Measurements from ENCODE around the gene CCL15.

CCL15 gene

GRCh38 chr17:36027761-36028160 is 26.4 kb upstream of the CCL15 start:
- no peak for TF ChIP-seq ZNF148 (tag by site-specific recombination; IDR thresholded peaks at IDR 0.05; ENCODE audit: borderline replicate concordance)
- no peak for TF ChIP-seq ZNF426 (tag by site-specific recombination; IDR thresholded peaks at IDR 0.05)
- TF ChIP-seq ZNF658 (tag by site-specific recombination; IDR thresholded peaks at IDR 0.05): no peak
- TF ChIP-seq ZNF707 (tag by site-specific recombination; IDR thresholded peaks at IDR 0.05): no peak
- TF ChIP-seq ZNF362 (tag by site-specific recombination; IDR thresholded peaks at IDR 0.05): no peak
- TF ChIP-seq KLF10 (tag by site-specific recombination; IDR thresholded peaks at IDR 0.05): no peak
- TF ChIP-seq ZNF133 (tag by site-specific recombination; IDR thresholded peaks at IDR 0.05): no peak
- TF ChIP-seq ZFHX2 (tag by site-specific recombination; conservative IDR thresholded peaks at IDR 0.05): no peak
- no peak for TF ChIP-seq ZNF776 (tag by site-specific recombination; IDR thresholded peaks at IDR 0.05; ENCODE audit: borderline replicate concordance)
- Histone ChIP-seq H3K4me1 (ENCODE audit: control insufficient read depth, insufficient read depth, low read length) (no peaks in the 10 kb centered on the region), H3K27ac (ENCODE audit: extremely low read depth, low read depth, low read length) (no peak overlapping the region), H3K36me3 (ENCODE audit: control insufficient read depth in 2 of 2, insufficient read depth in 1 of 2, low read length in 2 of 2) (no peaks in the 10 kb centered on the region), H3K4me3 (ENCODE audit: low read depth, low read length) (no peak overlapping the region), H3K9me3 (ENCODE audit: control insufficient read depth, insufficient read depth, low read depth, low read length) (no peaks in the 10 kb centered on the region)
- ChIA-PET POLR2A (no interaction called here), CTCF (interaction anchor here (2.0 kb wide), 1 partner anchor 121 kb away, joined by 12 read pairs; no protein-coding TSS in a partner anchor)

- no peaks in the 10 kb centered on the region for H3K4me1 ChIP-seq (ENCODE audit: control insufficient read depth, insufficient read depth, low read length)
- TF ChIP-seq ZNF677 (tag by site-specific recombination; IDR thresholded peaks at IDR 0.05) (no peak), GFI1B (tag by site-specific recombination; IDR thresholded peaks at IDR 0.05) (no peak), ZFHX2 (tag by site-specific recombination; conservative IDR thresholded peaks at IDR 0.05) (no peak), ZNF514 (tag by site-specific recombination; IDR thresholded peaks at IDR 0.05) (no peak), ZNF621 (tag by site-specific recombination; IDR thresholded peaks at IDR 0.05) (no peak)
Measured at GRCh38 chr17:36024106-36024869, 22.9 kb upstream of the CCL15 start.

GRCh38 chr17:36019423-36019822 is 18.1 kb upstream of the CCL15 start:
- H3K4me1 ChIP-seq (ENCODE audit: control insufficient read depth, insufficient read depth, low read length): no peaks in the 10 kb centered on the region
- no peak overlapping the region for H3K27ac ChIP-seq (ENCODE audit: extremely low read depth, low read depth, low read length)
- no peaks in the 10 kb centered on the region for H3K36me3 ChIP-seq (ENCODE audit: control insufficient read depth in 2 of 2, insufficient read depth in 1 of 2, low read length in 2 of 2)
- ChIA-PET POLR2A (no interaction called here), CTCF (interaction anchor here (1.2 to 1.8 kb wide), 2 partner anchors 11 to 53 kb away, joined by 6 to 9 read pairs; no protein-coding TSS in a partner anchor)
- H3K9me3 ChIP-seq (ENCODE audit: control insufficient read depth, insufficient read depth, low read depth, low read length): no peaks in the 10 kb centered on the region
- H3K4me3 ChIP-seq (ENCODE audit: low read depth, low read length): no peak overlapping the region
- TF ChIP-seq YY2 (tag by site-specific recombination; IDR thresholded peaks at IDR 0.05) (no peak), ZNF433 (tag by site-specific recombination; IDR thresholded peaks at IDR 0.05; ENCODE audit: low read depth) (no peak), PRDM2 (tag by site-specific recombination; IDR thresholded peaks at IDR 0.05; ENCODE audit: borderline replicate concordance) (no peak), ZNF664 (tag by site-specific recombination; IDR thresholded peaks at IDR 0.05) (no peak), ZNF211 (tag by site-specific recombination; IDR thresholded peaks at IDR 0.05; ENCODE audit: low read depth) (no peak)

More at GRCh38 chr17:36024106-36024869, 22.9 kb upstream of the CCL15 start:
- Histone ChIP-seq H3K9me3 (ENCODE audit: control insufficient read depth, insufficient read depth, low read depth, low read length) (no peaks in the 10 kb centered on the region), H3K36me3 (ENCODE audit: control insufficient read depth in 2 of 2, insufficient read depth in 1 of 2, low read length in 2 of 2) (no peaks in the 10 kb centered on the region), H3K4me3 (ENCODE audit: low read depth, low read length) (no peak overlapping the region), H3K27ac (ENCODE audit: extremely low read depth, low read depth, low read length) (no peak overlapping the region)
- POLR2A ChIA-PET: no interaction called here
- CTCF ChIA-PET: interaction anchor here (1.4 kb wide), 1 partner anchor 55 kb away, joined by 7 read pairs; no protein-coding TSS in a partner anchor
